K562 (cell line): ENCODE data around the gene HDHD3. TPM values are rescaled to one million over a fixed set of nuclear protein-coding genes. Genes with fewer than 3 reads are reported as not detected.

ENCODE experiments used
- ARID1B ChIP-seq: fragments of 450-650 bp; IDR thresholded peaks from 2 replicates; pipeline ENCODE4 v1.6.1; 2016; ENCODE audit warnings: antibody characterized with exemption, mild to moderate bottlenecking, inconsistent platforms
- CHD2 ChIP-seq: IDR thresholded peaks from 2 replicates; pipeline ENCODE4 v1.6.1; 2011; ENCODE audit warnings: low read depth, low read length
- COPS2 ChIP-seq: fragments of 450-650 bp; conservative IDR thresholded peaks from 2 replicates; pipeline ENCODE4 v1.6.1; 2016; ENCODE audit warnings: mild to moderate bottlenecking, moderate library complexity
- ETV5 ChIP-seq: sonication (generic); formaldehyde crosslinking; IDR thresholded peaks from 2 replicates; pipeline ENCODE4 v1.4.0; 2020; ENCODE audit warnings: low read depth, mild to moderate bottlenecking, missing genetic modification reagents
- HDAC6 ChIP-seq: IDR thresholded peaks from 2 replicates; pipeline ENCODE4 v1.6.1; 2012; ENCODE audit warnings: low read depth, mild to moderate bottlenecking, control low read depth, inconsistent platforms, low read length, moderate library complexity
- HMBOX1 ChIP-seq: sonication (generic); IDR thresholded peaks from 2 replicates; pipeline ENCODE4 v1.6.1; 2016
- ILF3 ChIP-seq: fragments of 450-650 bp; IDR thresholded peaks from 2 replicates; pipeline ENCODE4 v1.6.1; 2018; ENCODE audit warnings: antibody characterized with exemption, mild to moderate bottlenecking, moderate library complexity, borderline replicate concordance
- MECOM ChIP-seq: fragments of 250-450 bp; sonication (Bioruptor Pico); IDR thresholded peaks from 2 replicates; pipeline ENCODE4 v1.8.0; 2022; ENCODE audit warnings: inconsistent platforms
- NR2C1 ChIP-seq, 2 experiments: fragments of 450-650 bp; IDR thresholded peaks; 2 replicates each; pipeline ENCODE4 v1.6.1; 2017; ENCODE audit warnings: mild to moderate bottlenecking in 2 of 2, antibody characterized with exemption in 1 of 2, inconsistent platforms in 1 of 2, missing compliant biosample characterization in 1 of 2, missing genetic modification characterization in 1 of 2
- PHF21A ChIP-seq: fragments of 450-650 bp; IDR thresholded peaks from 2 replicates; pipeline ENCODE4 v1.6.1; 2017; ENCODE audit warnings: low read depth, borderline replicate concordance
- PREB ChIP-seq: sonication (generic); formaldehyde crosslinking; IDR thresholded peaks from 2 replicates; pipeline ENCODE4 v1.8.1; 2023; ENCODE audit warnings: mild to moderate bottlenecking, missing genetic modification reagents
- PRMT5 ChIP-seq: sonication (generic); formaldehyde crosslinking; IDR thresholded peaks from 2 replicates; pipeline ENCODE4 v1.5.0; 2020; ENCODE audit warnings: missing genetic modification reagents
- PTRF ChIP-seq: fragments of 450-650 bp; IDR thresholded peaks from 2 replicates; pipeline ENCODE4 v1.6.1; 2016; ENCODE audit warnings: mild to moderate bottlenecking, missing genetic modification characterization, missing compliant biosample characterization
- RAD51 ChIP-seq: fragments of 450-650 bp; IDR thresholded peaks from 2 replicates; pipeline ENCODE4 v1.7.1; 2016; ENCODE audit warnings: low read depth, mild to moderate bottlenecking, borderline replicate concordance
- SIX5 ChIP-seq, 2 experiments: IDR thresholded peaks; 2 replicates each; pipeline ENCODE4 v1.6.1; 2011; ENCODE audit warnings: low read length in 2 of 2, borderline replicate concordance in 1 of 2, low read depth in 1 of 2, mild to moderate bottlenecking in 1 of 2, moderate library complexity in 1 of 2; ENCODE audit not compliant: insufficient read depth in 1 of 2
- SMAD2 ChIP-seq: fragments of 150-350 bp; IDR thresholded peaks from 2 replicates; pipeline ENCODE4 v1.6.1; 2014; ENCODE audit warnings: low read depth, mild to moderate bottlenecking, low read length
- SRSF7 ChIP-seq: fragments of 200-400 bp; formaldehyde crosslinking; optimal IDR thresholded peaks from 2 replicates; pipeline ENCODE3; 2017; ENCODE audit warnings: mild to moderate bottlenecking, low read depth, low read length
- TCF7 ChIP-seq: sonication (generic); IDR thresholded peaks from 2 replicates; pipeline ENCODE4 v1.6.1; 2016; ENCODE audit warnings: antibody characterized with exemption, borderline replicate concordance
- ZBTB1 ChIP-seq: sonication (generic); formaldehyde crosslinking; IDR thresholded peaks from 2 replicates; pipeline ENCODE4 v1.8.1; 2023; ENCODE audit warnings: missing genetic modification reagents, low read depth, mild to moderate bottlenecking, borderline replicate concordance
- ZNF41 ChIP-seq: fragments of 250-450 bp; sonication (Bioruptor Pico); conservative IDR thresholded peaks from 2 replicates; pipeline ENCODE4 v1.4.0; 2020; ENCODE audit warnings: mild to moderate bottlenecking
- ZNF507 ChIP-seq: conservative IDR thresholded peaks from 2 replicates; pipeline ENCODE4 v1.6.1; 2017; ENCODE audit warnings: missing genetic modification characterization, missing compliant biosample characterization
- ZNF695 ChIP-seq: fragments of 450-650 bp; formaldehyde crosslinking; IDR thresholded peaks from 2 replicates; pipeline ENCODE4 v1.4.0; 2020; ENCODE audit warnings: mild to moderate bottlenecking, moderate library complexity
- ZZZ3 ChIP-seq: fragments of 450-650 bp; IDR thresholded peaks from 2 replicates; pipeline ENCODE4 v1.6.1; 2016; ENCODE audit warnings: antibody characterized with exemption, mild to moderate bottlenecking, moderate library complexity
- polyA plus RNA-seq, 8 experiments: library from polyadenylated mRNA; depleted of rRNA in 4 of 8; stranded (reverse) in 5 of 8; unstranded in 3 of 8; fragments of >200 nt; fragmentation: Nextera tagmentation in 2 of 8; fragmentation: Illumina TruSeq in 1 of 8; extraction: Ambion mirVana in 2 of 8; extraction: Trizol in 1 of 8; gene quantifications; 2 replicates each; pipeline versions ENCODE4 v1.2.1 to v1.2.3, GENCODE V29; 2011 to 2014; ENCODE audit warnings: inconsistent platforms in 1 of 8, missing spikeins in 1 of 8
- total RNA-seq, 7 experiments: library from RNA; depleted of rRNA in 6 of 7; stranded (reverse); fragments of >200 nt in 6 of 7; fragmentation: Illumina TruSeq in 2 of 7; extraction: Trizol in 2 of 7; gene quantifications; 2 replicates each; pipeline versions ENCODE4 v1.2.1 to v1.2.3, GENCODE V29; 2011 to 2021; ENCODE audit warnings: low replicate concordance in 1 of 7

Gene HDHD3
- total and polyA plus RNA-seq, 9 of the 15 experiments (the other 6 are each of a cell fraction or from before 2014, with no cell fraction given): 1.1 to 19.1 (median 10.9) TPM

DNA sequence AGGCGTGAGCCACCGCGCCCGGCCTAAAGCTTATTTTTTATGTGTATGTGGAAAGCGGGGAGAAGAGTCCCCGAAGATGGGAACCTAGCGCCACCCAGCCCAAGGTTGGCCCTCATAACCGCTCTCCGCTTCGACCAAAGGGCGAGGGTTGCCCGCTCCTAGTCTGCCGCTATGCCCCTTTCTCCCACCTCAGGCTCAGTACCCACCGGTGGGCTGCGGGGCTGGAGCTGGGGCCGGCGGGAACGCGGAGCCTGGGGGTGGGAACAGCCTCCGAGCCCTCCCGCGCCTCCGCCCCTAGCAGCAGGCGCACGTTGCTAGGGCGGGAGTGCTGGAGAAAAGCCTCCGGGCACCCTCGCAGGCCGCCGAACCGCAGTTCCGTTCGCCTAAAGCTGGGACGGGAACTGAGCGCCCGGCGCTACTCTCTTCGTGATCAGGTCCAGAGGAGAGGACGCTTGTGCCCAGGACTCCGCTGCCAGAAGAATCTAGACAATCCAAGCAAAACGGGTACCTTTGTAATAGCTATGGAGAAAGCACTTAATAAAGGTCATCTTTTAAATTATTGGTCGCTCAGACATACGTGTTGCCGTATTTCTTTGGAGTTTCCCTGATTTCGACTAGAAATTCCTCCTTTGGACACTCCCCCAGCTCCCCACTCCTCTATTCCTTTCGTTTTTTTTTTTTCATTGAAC, 36.6 kb downstream of the HDHD3 start, which contains the start of gene WDR31 (continued):
- TF ChIP-seq COPS2 (no peak), SMAD2 (no peak), SRSF7 (no peak), CHD2 (peak; percentile 66), ETV5 (CRISPR knock-in tag) (peak; percentile 67; the same call in 1 of the 2 replicates), MECOM (CRISPR knock-in tag) (no peak), HMBOX1 (no peak), ZBTB1 (CRISPR knock-in tag) (no peak), ZZZ3 (no peak), ZNF695 (CRISPR knock-in tag) (no peak), NR2C1 (IDR thresholded peaks at IDR 0.05) (no peak), NR2C1 (tag; IDR thresholded peaks at IDR 0.05) (0 out of 2 replicates have a peak, but pooled peaks have one; percentile 42), SIX5 (IDR thresholded peaks at IDR 0.05; ENCODE audit: borderline replicate concordance in 1 of 2, insufficient read depth in 1 of 2, low read depth in 1 of 2, low read length in 2 of 2) (peak; percentile 29 to 43; a peak in 2 of 4 replicates), ARID1B (no peak; the same call in 1 of the 2 replicates), TCF7 (no peak), ZNF507 (tag) (no peak), RAD51 (peak; percentile 11; the same call in 1 of the 2 replicates), ZNF41 (CRISPR knock-in tag) (no peak), PREB (CRISPR knock-in tag) (no peak), PTRF (tag) (no peak), PRMT5 (CRISPR knock-in tag) (no peak), PHF21A (0 out of 2 replicates have a peak, but pooled peaks have one; percentile 60), HDAC6 (no peak), ILF3 (no peak)
